Activated CD8-positive, alpha-beta T cell treated with anti-CD3 and anti-CD28 coated beads for 36 hours (primary cell): Measurements from ENCODE around the gene ITPR2. TPM values are rescaled to one million over a fixed set of nuclear protein-coding genes. Genes with fewer than 3 reads are reported as not detected.

Experiments used
- ATAC-seq: fragments of 200-7000 bp; cut with Tn5 transposase; one replicate; pipeline ENCODE4 v1.10.0; 2021; ENCODE audit warnings: mild to moderate bottlenecking, moderate library complexity
- CTCF ChIA-PET: fragments of 350-600 bp; sonication (Branson Sonifier 250); formaldehyde crosslinking; loops from one replicate; lab custom pipeline; 2021; ENCODE audit warnings: antibody characterized with exemption; lab: Charles Lee
- POLR2A ChIA-PET: fragments of 350-600 bp; sonication (Branson Sonifier 250); formaldehyde crosslinking; loops from one replicate; lab custom pipeline; 2021; ENCODE audit warnings: antibody characterized with exemption; lab: Charles Lee
- DNase-seq: peaks from one replicate; pipeline ENCODE4 v3.0.0-alpha.2; 2020
- H3K27ac Mint-ChIP-seq: one replicate; pipeline ENCODE4 v1.8.0; 2021; ENCODE audit warnings: mild to moderate bottlenecking, mixed read lengths
- H3K27me3 Mint-ChIP-seq: one replicate; pipeline ENCODE4 v1.8.0; 2021; ENCODE audit warnings: mixed read lengths
- H3K36me3 Mint-ChIP-seq: one replicate; pipeline ENCODE4 v1.8.0; 2021; ENCODE audit warnings: low read depth, mixed read lengths
- H3K4me1 Mint-ChIP-seq: one replicate; pipeline ENCODE4 v1.8.0; 2021; ENCODE audit warnings: low read depth, mixed read lengths
- H3K4me3 Mint-ChIP-seq: one replicate; pipeline ENCODE4 v1.8.0; 2021; ENCODE audit warnings: mild to moderate bottlenecking, moderate library complexity, mixed read lengths
- H3K9me3 Mint-ChIP-seq: one replicate; pipeline ENCODE4 v1.8.0; 2021; ENCODE audit warnings: mixed read lengths
- CTCF ChIP-seq: fragments of 200-600 bp; IDR thresholded peaks from one replicate; pipeline ENCODE4 v1.8.0; 2022; ENCODE audit warnings: antibody characterized with exemption, mild to moderate bottlenecking
- intact Hi-C: fragments of 100-400 bp; cut with micrococcal nuclease; formaldehyde crosslinking; loops from one replicate; pipeline ENCODE4 v1.10.0; 2022
- total RNA-seq, 2 experiments: library from RNA; stranded (reverse); gene quantifications; one replicate each; pipeline ENCODE4 v1.2.3, GENCODE V29; 2021

ITPR2 gene
- total RNA-seq, 2 experiments from 2014 or later: 38.9 to 41.2 TPM

GRCh38 chr12:26460361-26460760, 372.6 kb downstream of the ITPR2 start:
- DNase-seq: no peak
- no peak for TF ChIP-seq CTCF
- Mint-ChIP-seq H3K27me3 (no peaks in the 10 kb centered on the region), H3K27ac (no peak overlapping the region), H3K4me3 (no peak overlapping the region), H3K4me1 (no peaks in the 10 kb centered on the region), H3K36me3 (peaks cover 14% of the 10 kb centered on the region), H3K9me3 (no peaks in the 10 kb centered on the region)
- POLR2A ChIA-PET: no interaction called here
- intact Hi-C loops: no loop called here
- ATAC-seq: no peak
- CTCF ChIA-PET: no interaction called here

- no peaks in the 10 kb centered on the region for H3K9me3 Mint-ChIP-seq
- ATAC-seq (no peak), DNase-seq (no peak)
- intact Hi-C loops: no loop called here
- TF ChIP-seq CTCF: no peak
- POLR2A ChIA-PET: no interaction called here
- no peak overlapping the region for H3K27ac Mint-ChIP-seq
- H3K36me3 Mint-ChIP-seq: peaks cover 13% of the 10 kb centered on the region
- no peaks in the 10 kb centered on the region for H3K27me3 Mint-ChIP-seq
- H3K4me3 Mint-ChIP-seq: no peak overlapping the region
- no peaks in the 10 kb centered on the region for H3K4me1 Mint-ChIP-seq
- CTCF ChIA-PET: no interaction called here
Measured at GRCh38 chr12:26455936-26456574, 376.9 kb downstream of the ITPR2 start.

GRCh38 chr12:26453246-26453645, 379.7 kb downstream of the ITPR2 start:
- no peak for TF ChIP-seq CTCF
- CTCF ChIA-PET: no interaction called here
- intact Hi-C loops: no loop called here
- no peak overlapping the region for H3K4me3 Mint-ChIP-seq
- no peak for DNase-seq
- POLR2A ChIA-PET: no interaction called here
- H3K9me3 Mint-ChIP-seq: no peaks in the 10 kb centered on the region
- no peaks in the 10 kb centered on the region for H3K27me3 Mint-ChIP-seq
- H3K4me1 Mint-ChIP-seq: no peaks in the 10 kb centered on the region
- no peak for ATAC-seq
- no peak overlapping the region for H3K27ac Mint-ChIP-seq
- peaks cover 13% of the 10 kb centered on the region for H3K36me3 Mint-ChIP-seq

GRCh38 chr12:26452511-26452910, 380.5 kb downstream of the ITPR2 start:
- Mint-ChIP-seq H3K4me1 (no peaks in the 10 kb centered on the region), H3K9me3 (no peaks in the 10 kb centered on the region), H3K4me3 (no peak overlapping the region), H3K27me3 (no peaks in the 10 kb centered on the region), H3K36me3 (peaks cover 10% of the 10 kb centered on the region), H3K27ac (no peak overlapping the region)
- ATAC-seq (no peak), DNase-seq (no peak)
- intact Hi-C loops: no loop called here
- ChIA-PET POLR2A (no interaction called here), CTCF (interaction anchor here (0.6 kb wide), 1 partner anchor 376 kb away, joined by 3 read pairs; no protein-coding TSS in a partner anchor)
- TF ChIP-seq CTCF: no peak

- ATAC-seq (no peak), DNase-seq (no peak)
- H3K4me1 Mint-ChIP-seq: no peaks in the 10 kb centered on the region
- intact Hi-C loops: no loop called here
- no peak for TF ChIP-seq CTCF
- ChIA-PET CTCF (interaction anchor here (0.6 kb wide), 1 partner anchor 377 kb away, joined by 3 read pairs; no protein-coding TSS in a partner anchor), POLR2A (interaction anchor here (0.6 kb wide), 1 partner anchor 9 kb away, joined by 3 read pairs; no protein-coding TSS in a partner anchor)
- peaks cover 6% of the 10 kb centered on the region for H3K36me3 Mint-ChIP-seq
- H3K27me3 Mint-ChIP-seq: no peaks in the 10 kb centered on the region
- no peak overlapping the region for H3K27ac Mint-ChIP-seq
- H3K4me3 Mint-ChIP-seq: no peak overlapping the region
- H3K9me3 Mint-ChIP-seq: no peaks in the 10 kb centered on the region
Measured at GRCh38 chr12:26451763-26452162, 381.2 kb downstream of the ITPR2 start.
